ENCODE measurements around the gene ZC3H18.
"Not testable (repeated sequence)": the region's sequence is repeated elsewhere in the genome, so short reads cannot be mapped to it uniquely, and the experiment has no call there.

DNA sequence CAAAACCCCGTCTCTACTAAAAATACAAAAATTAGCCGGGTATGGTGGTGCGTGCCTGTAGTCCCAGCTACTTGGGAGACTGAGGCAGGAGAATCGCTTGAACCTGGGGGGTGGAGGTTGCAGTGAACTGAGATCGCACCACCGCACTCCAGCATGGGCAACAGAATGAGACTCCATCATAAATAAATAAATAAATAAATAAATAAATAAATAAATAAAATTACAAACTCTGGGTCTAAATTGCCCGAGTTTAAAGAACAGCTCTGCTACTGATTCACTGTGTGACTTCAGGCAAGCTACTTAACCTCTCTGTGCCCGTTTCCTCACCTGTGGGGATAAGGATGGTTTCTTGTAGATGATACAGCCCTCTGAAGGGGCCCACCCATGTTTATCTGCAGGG is 99.3 kb downstream of the ZC3H18 start:
- TF ChIP-seq, protein P1, sequence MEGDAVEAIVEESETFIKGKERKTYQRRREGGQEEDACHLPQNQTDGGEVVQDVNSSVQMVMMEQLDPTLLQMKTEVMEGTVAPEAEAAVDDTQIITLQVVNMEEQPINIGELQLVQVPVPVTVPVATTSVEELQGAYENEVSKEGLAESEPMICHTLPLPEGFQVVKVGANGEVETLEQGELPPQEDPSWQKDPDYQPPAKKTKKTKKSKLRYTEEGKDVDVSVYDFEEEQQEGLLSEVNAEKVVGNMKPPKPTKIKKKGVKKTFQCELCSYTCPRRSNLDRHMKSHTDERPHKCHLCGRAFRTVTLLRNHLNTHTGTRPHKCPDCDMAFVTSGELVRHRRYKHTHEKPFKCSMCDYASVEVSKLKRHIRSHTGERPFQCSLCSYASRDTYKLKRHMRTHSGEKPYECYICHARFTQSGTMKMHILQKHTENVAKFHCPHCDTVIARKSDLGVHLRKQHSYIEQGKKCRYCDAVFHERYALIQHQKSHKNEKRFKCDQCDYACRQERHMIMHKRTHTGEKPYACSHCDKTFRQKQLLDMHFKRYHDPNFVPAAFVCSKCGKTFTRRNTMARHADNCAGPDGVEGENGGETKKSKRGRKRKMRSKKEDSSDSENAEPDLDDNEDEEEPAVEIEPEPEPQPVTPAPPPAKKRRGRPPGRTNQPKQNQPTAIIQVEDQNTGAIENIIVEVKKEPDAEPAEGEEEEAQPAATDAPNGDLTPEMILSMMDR (conservative IDR thresholded peaks at IDR 0.05; ENCODE audit: low read depth, low read length) = not testable (repeated sequence)
- not testable (repeated sequence) for TF ChIP-seq EZH2 (IDR thresholded peaks at IDR 0.05; ENCODE audit: low read length, unreplicated experiment); EZH2phosphoT487 (IDR thresholded peaks at IDR 0.05; ENCODE audit: borderline replicate concordance, low read length)
